ENCODE results near the gene PODNL1. TPM values are rescaled to one million over a fixed set of nuclear protein-coding genes. Genes with fewer than 3 reads are reported as not detected.
A peak's percentile ranks its signal among the peaks of the same experiment; 100 is the strongest.

PODNL1 gene
- total RNA-seq, 6 experiments from 2014 or later: 10.1 to 13.7 (median 12.2) TPM

- TF ChIP-seq CTCF (IDR thresholded peaks at IDR 0.05): no peak
- H3K36me3 Mint-ChIP-seq (ENCODE audit: low read depth): no peaks in the 10 kb centered on the region
- H3K27me3 Mint-ChIP-seq (ENCODE audit: insufficient read depth): no peaks in the 10 kb centered on the region; the same call in 1 of the 2 replicates
- no peak overlapping the region for H3K27ac Mint-ChIP-seq
- peaks cover 1% of the 10 kb centered on the region; the same call in 1 of the 2 replicates for H3K4me1 Mint-ChIP-seq (ENCODE audit: low read depth)
- H3K4me3 Mint-ChIP-seq: no peak overlapping the region
- no peaks in the 10 kb centered on the region for H3K9me3 Mint-ChIP-seq
- DNase-seq: no peak
Observed at GRCh38 chr19:13894552-13894951, 43.7 kb downstream of the PODNL1 start.

GRCh38 chr19:13892870-13893269 lies 45.3 kb downstream of the PODNL1 start:
- H3K36me3 Mint-ChIP-seq (ENCODE audit: low read depth): no peaks in the 10 kb centered on the region
- H3K27me3 Mint-ChIP-seq (ENCODE audit: insufficient read depth): no peaks in the 10 kb centered on the region; the same call in 1 of the 2 replicates
- TF ChIP-seq CTCF (IDR thresholded peaks at IDR 0.05): no peak
- DNase-seq: no peak
- H3K9me3 Mint-ChIP-seq: no peaks in the 10 kb centered on the region
- H3K4me1 Mint-ChIP-seq (ENCODE audit: low read depth): no peaks in the 10 kb centered on the region
- no peak overlapping the region for H3K4me3 Mint-ChIP-seq
- no peak overlapping the region for H3K27ac Mint-ChIP-seq

DNA sequence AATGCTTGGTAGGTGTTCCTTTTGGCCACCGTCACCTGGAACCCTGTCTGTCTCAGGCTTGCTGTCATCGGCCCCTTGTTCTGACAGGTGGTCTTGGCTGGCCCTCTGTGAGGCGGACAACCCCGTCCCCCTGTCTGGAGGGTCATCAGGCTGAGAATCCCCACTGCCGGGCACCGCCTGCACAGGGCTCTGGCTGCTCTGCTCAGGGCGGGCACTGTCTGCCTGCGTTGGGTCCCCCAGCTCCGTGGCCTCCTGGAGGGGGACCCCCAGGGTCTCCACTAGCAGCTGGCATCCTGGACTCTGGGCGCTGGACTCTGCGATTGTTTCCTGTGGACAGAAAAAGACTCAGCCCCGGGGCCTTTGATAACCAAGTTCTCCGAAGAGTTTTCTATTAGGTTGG lies 48.1 kb downstream of the PODNL1 start:
- no peak for TF ChIP-seq CTCF (IDR thresholded peaks at IDR 0.05)
- Mint-ChIP-seq H3K27me3 (ENCODE audit: insufficient read depth) (peaks cover 4% of the 10 kb centered on the region), H3K4me3 (no peak overlapping the region), H3K36me3 (ENCODE audit: low read depth) (no peaks in the 10 kb centered on the region), H3K9me3 (no peaks in the 10 kb centered on the region), H3K27ac (no peak overlapping the region), H3K4me1 (ENCODE audit: low read depth) (peaks cover 5% of the 10 kb centered on the region; the same call in 1 of the 2 replicates)
- DNase-seq: no peak

GRCh38 chr19:13888281-13888680 lies 49.9 kb downstream of the PODNL1 start:
- no peak for DNase-seq

DNA sequence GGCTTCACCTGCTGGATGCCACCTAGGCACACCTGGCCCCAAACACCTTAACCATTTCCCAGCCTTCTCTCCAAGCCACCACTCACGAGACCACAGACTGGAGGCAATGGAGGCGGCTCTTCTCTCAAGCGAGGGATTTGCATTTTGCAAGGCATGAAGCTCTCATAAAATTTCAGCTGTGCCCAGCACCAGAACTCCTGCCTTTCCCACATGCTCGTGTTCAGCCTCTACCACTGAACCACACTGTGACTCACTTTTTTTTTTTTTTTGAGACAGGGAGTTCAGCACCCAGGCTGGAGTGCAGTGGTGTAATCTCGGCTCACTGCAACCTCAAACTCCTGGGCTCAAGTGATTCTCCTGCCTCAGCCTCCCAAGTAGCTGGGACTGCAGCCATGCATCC lies 50.7 kb downstream of the PODNL1 start:
- Mint-ChIP-seq H3K27ac (no peak overlapping the region), H3K4me1 (ENCODE audit: low read depth) (peaks cover 5% of the 10 kb centered on the region; the same call in 1 of the 2 replicates), H3K36me3 (ENCODE audit: low read depth) (no peaks in the 10 kb centered on the region), H3K4me3 (no peak overlapping the region), H3K9me3 (no peaks in the 10 kb centered on the region), H3K27me3 (ENCODE audit: insufficient read depth) (peaks cover 4% of the 10 kb centered on the region)
- no peak for TF ChIP-seq CTCF (IDR thresholded peaks at IDR 0.05)
- peak; percentile 32 for DNase-seq

More at GRCh38 chr19:13888281-13888680, 49.9 kb downstream of the PODNL1 start:
- H3K27me3 Mint-ChIP-seq (ENCODE audit: insufficient read depth): peaks cover 4% of the 10 kb centered on the region
- H3K4me3 Mint-ChIP-seq: no peak overlapping the region
- H3K36me3 Mint-ChIP-seq (ENCODE audit: low read depth): no peaks in the 10 kb centered on the region
- no peak for TF ChIP-seq CTCF (IDR thresholded peaks at IDR 0.05)
- no peaks in the 10 kb centered on the region for H3K9me3 Mint-ChIP-seq
- no peak overlapping the region for H3K27ac Mint-ChIP-seq
- H3K4me1 Mint-ChIP-seq (ENCODE audit: low read depth): peaks cover 5% of the 10 kb centered on the region; the same call in 1 of the 2 replicates

GRCh38 chr19:13887018-13887436 lies 51.2 kb downstream of the PODNL1 start:
- Mint-ChIP-seq H3K4me1 (ENCODE audit: low read depth) (peaks cover 7% of the 10 kb centered on the region), H3K9me3 (no peaks in the 10 kb centered on the region), H3K27me3 (ENCODE audit: insufficient read depth) (peaks cover 4% of the 10 kb centered on the region), H3K27ac (no peak overlapping the region), H3K4me3 (no peak overlapping the region), H3K36me3 (ENCODE audit: low read depth) (no peaks in the 10 kb centered on the region)
- DNase-seq: no peak
- TF ChIP-seq CTCF (IDR thresholded peaks at IDR 0.05): no peak

Data from HFFc6 (cell line).